ENCODE data around the gene TMEM181.

Gene TMEM181, protein sequence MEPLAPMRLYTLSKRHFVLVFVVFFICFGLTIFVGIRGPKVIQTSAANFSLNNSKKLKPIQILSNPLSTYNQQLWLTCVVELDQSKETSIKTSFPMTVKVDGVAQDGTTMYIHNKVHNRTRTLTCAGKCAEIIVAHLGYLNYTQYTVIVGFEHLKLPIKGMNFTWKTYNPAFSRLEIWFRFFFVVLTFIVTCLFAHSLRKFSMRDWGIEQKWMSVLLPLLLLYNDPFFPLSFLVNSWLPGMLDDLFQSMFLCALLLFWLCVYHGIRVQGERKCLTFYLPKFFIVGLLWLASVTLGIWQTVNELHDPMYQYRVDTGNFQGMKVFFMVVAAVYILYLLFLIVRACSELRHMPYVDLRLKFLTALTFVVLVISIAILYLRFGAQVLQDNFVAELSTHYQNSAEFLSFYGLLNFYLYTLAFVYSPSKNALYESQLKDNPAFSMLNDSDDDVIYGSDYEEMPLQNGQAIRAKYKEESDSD

GRCh38 chr6:158559895-158560835 lies at the start of gene TMEM181:
TMEM181 (plus strand) TSS chr6:158560091; CDS start chr6:158560225, 134 bp downstream.
- peak within 1 kb of the TSS; percentile 83 to 92 for H3K4me3 ChIP-seq (ENCODE audit: low read depth in 1 of 2, low read length in 2 of 2)
- H3K36me3 ChIP-seq (ENCODE audit: control insufficient read depth in 1 of 2, insufficient read depth in 2 of 2, low read length in 2 of 2), result no peaks in the 10 kb centered on the region
- H3K4me1 ChIP-seq (ENCODE audit: control insufficient read depth in 1 of 2, insufficient read depth in 2 of 2, low read length in 2 of 2), result peaks cover 20 to 25% of the 10 kb centered on the region in 2 donors
- peak within 1 kb of the TSS; percentile 86 for H3K27ac ChIP-seq (ENCODE audit: low read depth, low read length)
- H3K9ac ChIP-seq (ENCODE audit: low read depth in 1 of 2, low read length in 2 of 2), result peak within 1 kb of the TSS; percentile 81 to 86
- H3K27me3 ChIP-seq (ENCODE audit: control insufficient read depth in 1 of 2, insufficient read depth in 2 of 2, low read length in 2 of 2), result no peaks in the 10 kb centered on the region
- H3K9me3 ChIP-seq (ENCODE audit: control insufficient read depth in 1 of 2, low read length in 2 of 2), result no peaks in the 10 kb centered on the region

GRCh38 chr6:158512809-158513208 lies 47.1 kb upstream of the TMEM181 start:
- Histone ChIP-seq H3K9ac (ENCODE audit: low read depth in 1 of 2, low read length in 2 of 2) (no peak overlapping the region), H3K4me3 (ENCODE audit: low read depth in 1 of 2, low read length in 2 of 2) (no peak overlapping the region), H3K27ac (ENCODE audit: low read depth, low read length) (no peak overlapping the region), H3K4me1 (ENCODE audit: control insufficient read depth in 1 of 2, insufficient read depth in 2 of 2, low read length in 2 of 2) (no peaks in the 10 kb centered on the region), H3K9me3 (ENCODE audit: control insufficient read depth in 1 of 2, low read length in 2 of 2) (no peaks in the 10 kb centered on the region), H3K36me3 (ENCODE audit: control insufficient read depth in 1 of 2, insufficient read depth in 2 of 2, low read length in 2 of 2) (no peaks in the 10 kb centered on the region), H3K27me3 (ENCODE audit: control insufficient read depth in 1 of 2, insufficient read depth in 2 of 2, low read length in 2 of 2) (peaks cover 9 to 11% of the 10 kb centered on the region in 2 donors)

DNA sequence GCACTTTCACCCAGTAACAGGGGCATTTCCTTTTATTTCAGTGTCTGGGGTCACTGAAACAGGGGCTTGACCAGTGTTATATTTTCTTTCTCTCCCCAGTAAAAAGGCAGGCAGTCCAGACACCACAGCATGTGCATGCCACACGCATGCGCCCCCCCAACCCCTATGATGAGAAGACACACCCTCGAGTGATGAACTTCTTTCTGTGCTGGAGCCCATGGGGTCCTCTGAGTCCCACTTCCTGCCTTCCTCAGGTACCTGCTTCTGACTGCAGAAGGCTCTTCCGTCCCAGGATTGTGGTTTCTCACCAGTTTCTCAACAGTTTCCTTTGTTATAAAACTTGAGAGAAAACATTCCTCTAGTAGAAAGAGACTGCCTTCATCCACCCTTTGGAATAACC lies 45.7 kb upstream of the TMEM181 start:
- no peak overlapping the region for H3K4me3 ChIP-seq (ENCODE audit: low read depth in 1 of 2, low read length in 2 of 2)
- H3K27ac ChIP-seq (ENCODE audit: low read depth, low read length), result no peak overlapping the region
- no peaks in the 10 kb centered on the region for H3K36me3 ChIP-seq (ENCODE audit: control insufficient read depth in 1 of 2, insufficient read depth in 2 of 2, low read length in 2 of 2)
- peaks cover 9 to 11% of the 10 kb centered on the region in 2 donors for H3K27me3 ChIP-seq (ENCODE audit: control insufficient read depth in 1 of 2, insufficient read depth in 2 of 2, low read length in 2 of 2)
- H3K4me1 ChIP-seq (ENCODE audit: control insufficient read depth in 1 of 2, insufficient read depth in 2 of 2, low read length in 2 of 2), result peaks cover 6 to 10% of the 10 kb centered on the region in 2 donors
- no peaks in the 10 kb centered on the region for H3K9me3 ChIP-seq (ENCODE audit: control insufficient read depth in 1 of 2, low read length in 2 of 2)
- no peak overlapping the region for H3K9ac ChIP-seq (ENCODE audit: low read depth in 1 of 2, low read length in 2 of 2)

- no peaks in the 10 kb centered on the region for H3K9me3 ChIP-seq (ENCODE audit: control insufficient read depth in 1 of 2, low read length in 2 of 2)
- no peak overlapping the region for H3K27ac ChIP-seq (ENCODE audit: low read depth, low read length)
Measured at GRCh38 chr6:158514991-158515390, 44.9 kb upstream of the TMEM181 start.

DNA sequence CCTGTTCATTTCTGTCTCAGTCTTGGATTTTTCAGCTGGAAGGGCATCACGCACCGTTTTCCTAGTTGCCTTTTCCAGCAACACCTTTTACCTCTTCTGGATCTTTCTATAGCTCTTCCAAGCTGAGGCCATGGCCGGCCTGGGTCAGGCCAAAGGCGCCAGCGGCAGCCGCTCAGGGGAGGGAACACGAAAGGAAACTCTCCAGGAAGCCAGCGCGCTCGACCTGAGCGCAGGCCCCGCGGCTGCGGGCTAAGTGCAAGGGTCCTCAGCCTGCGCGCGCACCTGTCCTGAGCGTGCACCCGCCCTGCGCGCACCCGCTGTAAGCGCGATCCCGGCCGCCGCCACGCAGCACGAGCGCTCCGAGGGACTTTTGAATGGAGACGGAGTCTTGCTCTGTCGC lies 43.8 kb upstream of the TMEM181 start:
- H3K9me3 ChIP-seq (ENCODE audit: control insufficient read depth in 1 of 2, low read length in 2 of 2), result no peaks in the 10 kb centered on the region
- peaks cover 6 to 10% of the 10 kb centered on the region in 2 donors for H3K4me1 ChIP-seq (ENCODE audit: control insufficient read depth in 1 of 2, insufficient read depth in 2 of 2, low read length in 2 of 2)
- H3K36me3 ChIP-seq (ENCODE audit: control insufficient read depth in 1 of 2, insufficient read depth in 2 of 2, low read length in 2 of 2), result no peaks in the 10 kb centered on the region
- H3K27me3 ChIP-seq (ENCODE audit: control insufficient read depth in 1 of 2, insufficient read depth in 2 of 2, low read length in 2 of 2), result peaks cover 9 to 11% of the 10 kb centered on the region in 2 donors
- H3K4me3 ChIP-seq (ENCODE audit: low read depth in 1 of 2, low read length in 2 of 2), result peak overlapping the region in 1 of 2 donors; percentile 53
- no peak overlapping the region for H3K9ac ChIP-seq (ENCODE audit: low read depth in 1 of 2, low read length in 2 of 2)
- H3K27ac ChIP-seq (ENCODE audit: low read depth, low read length), result no peak overlapping the region

More at GRCh38 chr6:158514991-158515390, 44.9 kb upstream of the TMEM181 start:
- peaks cover 9 to 11% of the 10 kb centered on the region in 2 donors for H3K27me3 ChIP-seq (ENCODE audit: control insufficient read depth in 1 of 2, insufficient read depth in 2 of 2, low read length in 2 of 2)
- H3K4me1 ChIP-seq (ENCODE audit: control insufficient read depth in 1 of 2, insufficient read depth in 2 of 2, low read length in 2 of 2), result peaks cover 6 to 10% of the 10 kb centered on the region in 2 donors
- H3K4me3 ChIP-seq (ENCODE audit: low read depth in 1 of 2, low read length in 2 of 2), result no peak overlapping the region
- no peaks in the 10 kb centered on the region for H3K36me3 ChIP-seq (ENCODE audit: control insufficient read depth in 1 of 2, insufficient read depth in 2 of 2, low read length in 2 of 2)
- no peak overlapping the region for H3K9ac ChIP-seq (ENCODE audit: low read depth in 1 of 2, low read length in 2 of 2)

DNA sequence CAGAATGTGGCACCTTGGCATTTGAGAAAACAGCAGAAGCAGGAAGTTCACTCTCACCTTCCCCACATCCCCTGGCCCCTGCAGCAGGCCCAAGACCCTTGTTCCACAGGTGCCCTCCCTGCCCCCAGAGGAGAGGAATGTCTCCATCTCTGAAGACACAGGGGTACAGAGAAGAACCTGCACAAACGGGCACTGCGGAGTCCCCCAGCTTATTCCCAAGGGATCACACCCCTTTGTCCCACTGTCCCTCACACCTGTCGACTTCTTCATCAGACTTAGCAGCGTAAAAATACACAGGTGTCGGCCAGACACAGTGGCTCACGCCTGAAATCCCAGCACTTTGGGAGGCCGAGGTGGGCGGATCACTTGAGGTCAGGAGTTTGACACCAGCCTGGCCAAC lies 42.9 kb upstream of the TMEM181 start:
- Histone ChIP-seq H3K27ac (ENCODE audit: low read depth, low read length) (no peak overlapping the region), H3K4me1 (ENCODE audit: control insufficient read depth in 1 of 2, insufficient read depth in 2 of 2, low read length in 2 of 2) (peaks cover 6 to 10% of the 10 kb centered on the region in 2 donors), H3K4me3 (ENCODE audit: low read depth in 1 of 2, low read length in 2 of 2) (no peak overlapping the region), H3K9ac (ENCODE audit: low read depth in 1 of 2, low read length in 2 of 2) (no peak overlapping the region), H3K27me3 (ENCODE audit: control insufficient read depth in 1 of 2, insufficient read depth in 2 of 2, low read length in 2 of 2) (peaks cover 9 to 11% of the 10 kb centered on the region in 2 donors), H3K9me3 (ENCODE audit: control insufficient read depth in 1 of 2, low read length in 2 of 2) (no peaks in the 10 kb centered on the region), H3K36me3 (ENCODE audit: control insufficient read depth in 1 of 2, insufficient read depth in 2 of 2, low read length in 2 of 2) (no peaks in the 10 kb centered on the region)

GRCh38 chr6:158517581-158517980 lies 42.3 kb upstream of the TMEM181 start:
- no peaks in the 10 kb centered on the region for H3K36me3 ChIP-seq (ENCODE audit: control insufficient read depth in 1 of 2, insufficient read depth in 2 of 2, low read length in 2 of 2)
- no peak overlapping the region for H3K9ac ChIP-seq (ENCODE audit: low read depth in 1 of 2, low read length in 2 of 2)
- peaks cover 6 to 10% of the 10 kb centered on the region in 2 donors for H3K4me1 ChIP-seq (ENCODE audit: control insufficient read depth in 1 of 2, insufficient read depth in 2 of 2, low read length in 2 of 2)
- no peak overlapping the region for H3K4me3 ChIP-seq (ENCODE audit: low read depth in 1 of 2, low read length in 2 of 2)
- no peak overlapping the region for H3K27ac ChIP-seq (ENCODE audit: low read depth, low read length)
- no peaks in the 10 kb centered on the region for H3K9me3 ChIP-seq (ENCODE audit: control insufficient read depth in 1 of 2, low read length in 2 of 2)
- H3K27me3 ChIP-seq (ENCODE audit: control insufficient read depth in 1 of 2, insufficient read depth in 2 of 2, low read length in 2 of 2), result peaks cover 9 to 11% of the 10 kb centered on the region in 2 donors

GRCh38 chr6:158518191-158519127 lies 41.4 kb upstream of the TMEM181 start:
- Histone ChIP-seq H3K4me1 (ENCODE audit: control insufficient read depth in 1 of 2, insufficient read depth in 2 of 2, low read length in 2 of 2) (peaks cover 6 to 10% of the 10 kb centered on the region in 2 donors), H3K9me3 (ENCODE audit: control insufficient read depth in 1 of 2, low read length in 2 of 2) (no peaks in the 10 kb centered on the region), H3K27ac (ENCODE audit: low read depth, low read length) (no peak overlapping the region), H3K4me3 (ENCODE audit: low read depth in 1 of 2, low read length in 2 of 2) (peak overlapping the region; percentile 58 to 64), H3K36me3 (ENCODE audit: control insufficient read depth in 1 of 2, insufficient read depth in 2 of 2, low read length in 2 of 2) (no peaks in the 10 kb centered on the region), H3K9ac (ENCODE audit: low read depth in 1 of 2, low read length in 2 of 2) (peak overlapping the region; percentile 0 to 39), H3K27me3 (ENCODE audit: control insufficient read depth in 1 of 2, insufficient read depth in 2 of 2, low read length in 2 of 2) (peaks cover 9 to 11% of the 10 kb centered on the region in 2 donors)

GRCh38 chr6:158519300-158519699 lies 40.6 kb upstream of the TMEM181 start:
- H3K27ac ChIP-seq (ENCODE audit: low read depth, low read length), result no peak overlapping the region
- no peaks in the 10 kb centered on the region for H3K36me3 ChIP-seq (ENCODE audit: control insufficient read depth in 1 of 2, insufficient read depth in 2 of 2, low read length in 2 of 2)
- peaks cover 6 to 10% of the 10 kb centered on the region in 2 donors for H3K4me1 ChIP-seq (ENCODE audit: control insufficient read depth in 1 of 2, insufficient read depth in 2 of 2, low read length in 2 of 2)
- no peaks in the 10 kb centered on the region for H3K9me3 ChIP-seq (ENCODE audit: control insufficient read depth in 1 of 2, low read length in 2 of 2)
- H3K4me3 ChIP-seq (ENCODE audit: low read depth in 1 of 2, low read length in 2 of 2), result no peak overlapping the region
- no peak overlapping the region for H3K9ac ChIP-seq (ENCODE audit: low read depth in 1 of 2, low read length in 2 of 2)
- H3K27me3 ChIP-seq (ENCODE audit: control insufficient read depth in 1 of 2, insufficient read depth in 2 of 2, low read length in 2 of 2), result peaks cover 9 to 11% of the 10 kb centered on the region in 2 donors

Measured in duodenal mucosa (tissue), 2 donors.